Vagina (tissue), 2 donors: ENCODE measurements around the gene ARID1B. TPM values are rescaled to one million over a fixed set of nuclear protein-coding genes. Genes with fewer than 3 reads are reported as not detected.

ENCODE experiments used
- DNase-seq, 2 donors: peaks; one replicate each; pipeline ENCODE4 v3.0.0-alpha.2; 2017; ENCODE audit errors: extremely low spot score in 2 of 2
- H3K27ac ChIP-seq: fragments of 200-600 bp; sonication (generic); one replicate; pipeline ENCODE4 v1.5.1; 2019
- H3K27me3 ChIP-seq: fragments of 200-600 bp; sonication (generic); one replicate; pipeline ENCODE4 v1.5.1; 2019
- H3K36me3 ChIP-seq, 2 donors: fragments of 200-600 bp; sonication (generic); one replicate each; pipeline ENCODE4 v1.5.1; 2017 to 2019
- H3K4me1 ChIP-seq: fragments of 200-600 bp; sonication (generic); one replicate; pipeline ENCODE4 v1.5.1; 2019
- H3K4me3 ChIP-seq, 2 donors: fragments of 200-600 bp; sonication (generic); 1 replicate in 1 of 2; 2 replicates in 1 of 2; pipeline ENCODE4 v1.5.1; 2016 to 2019
- H3K9me3 ChIP-seq: fragments of 200-600 bp; sonication (generic); one replicate; pipeline ENCODE4 v1.5.1; 2019
- CTCF ChIP-seq, 3 experiments: fragments of 450-650 bp in 2 of 3; fragments of 200-600 bp in 1 of 3; sonication (generic) in 1 of 3; IDR thresholded peaks; one replicate each; pipeline ENCODE4 v1.5.1; 2017 to 2019; ENCODE audit warnings: antibody characterized with exemption in 3 of 3, mild to moderate bottlenecking in 2 of 3, moderate library complexity in 2 of 3
- POLR2A ChIP-seq, 2 donors: fragments of 450-650 bp; IDR thresholded peaks; one replicate each; pipeline ENCODE4 v1.6.1; 2017; ENCODE audit warnings: antibody characterized with exemption in 2 of 2, mild to moderate bottlenecking in 2 of 2, moderate library complexity in 2 of 2
- POLR2AphosphoS5 ChIP-seq, 2 donors: sonication (generic); formaldehyde crosslinking; IDR thresholded peaks; one replicate each; pipeline ENCODE4 v1.9.0; 2017; ENCODE audit warnings: antibody characterized with exemption in 2 of 2, mild to moderate bottlenecking in 2 of 2, low read depth in 1 of 2; ENCODE audit not compliant: insufficient read depth in 1 of 2
- intact Hi-C: fragments of 100-400 bp; cut with DNase I; formaldehyde crosslinking; loops from one replicate; pipeline ENCODE4 v1.15.1; 2023
- total RNA-seq: library from RNA; depleted of rRNA; stranded (reverse); fragments of >200 nt; gene quantifications from one replicate; pipeline ENCODE4 v1.2.3, GENCODE V29; 2016

Gene ARID1B
- total RNA-seq, 1 donor from 2014 or later: 141 TPM

DNA sequence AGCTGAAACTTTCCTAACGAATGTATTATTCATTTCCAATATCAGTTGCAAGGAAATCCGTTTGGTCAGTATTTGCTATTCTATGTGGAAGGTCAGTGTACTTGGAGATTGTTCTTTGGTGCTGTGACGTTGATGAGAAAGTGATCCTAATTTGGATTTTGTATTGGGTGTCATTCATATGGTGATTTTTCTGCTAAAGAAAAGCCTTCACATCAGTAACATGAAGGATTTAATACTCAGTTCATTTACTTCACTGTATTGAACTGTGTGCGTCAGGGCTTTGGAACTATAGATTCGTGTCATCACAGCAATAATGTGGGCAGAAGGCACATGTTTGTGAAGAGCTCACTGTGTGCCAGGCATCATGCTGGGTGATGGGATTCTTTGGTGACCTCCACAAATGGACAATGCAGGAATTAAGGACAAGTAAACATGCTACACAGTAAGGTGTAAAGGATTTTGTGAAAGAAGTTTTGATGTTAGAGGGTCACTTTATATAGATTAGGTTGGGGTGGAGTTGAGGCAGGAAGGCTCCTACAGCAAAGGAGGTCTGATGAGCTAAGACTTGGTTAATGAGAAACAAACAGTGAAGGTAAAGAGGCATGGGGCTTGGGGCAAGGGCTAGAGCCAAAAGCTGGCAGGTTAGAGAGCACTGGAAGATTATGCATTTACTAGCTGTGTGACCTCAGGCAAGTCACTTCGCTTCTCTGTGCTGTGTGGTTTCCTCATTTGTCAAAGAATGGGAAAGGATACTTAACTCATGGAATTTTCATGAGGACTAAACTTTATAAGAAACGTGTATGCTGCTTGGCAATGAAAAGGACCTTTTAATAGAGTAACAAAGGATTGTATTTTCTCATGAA is 12.1 kb downstream of the ARID1B start:
- Histone ChIP-seq H3K4me1 (peaks cover 96% of the 10 kb centered on the region), H3K9me3 (no peaks in the 10 kb centered on the region), H3K27ac (no peak overlapping the region), H3K36me3 (no peaks in the 10 kb centered on the region), H3K27me3 (no peaks in the 10 kb centered on the region), H3K4me3 (no peak overlapping the region)
- intact Hi-C loops: no loop called here
- no peak for TF ChIP-seq POLR2A (IDR thresholded peaks at IDR 0.05)
- no peak for TF ChIP-seq POLR2AphosphoS5 (IDR thresholded peaks at IDR 0.05; ENCODE audit: insufficient read depth in 1 of 2, low read depth in 1 of 2)
- TF ChIP-seq CTCF (IDR thresholded peaks at IDR 0.05): no peak
- no peak for DNase-seq

DNA sequence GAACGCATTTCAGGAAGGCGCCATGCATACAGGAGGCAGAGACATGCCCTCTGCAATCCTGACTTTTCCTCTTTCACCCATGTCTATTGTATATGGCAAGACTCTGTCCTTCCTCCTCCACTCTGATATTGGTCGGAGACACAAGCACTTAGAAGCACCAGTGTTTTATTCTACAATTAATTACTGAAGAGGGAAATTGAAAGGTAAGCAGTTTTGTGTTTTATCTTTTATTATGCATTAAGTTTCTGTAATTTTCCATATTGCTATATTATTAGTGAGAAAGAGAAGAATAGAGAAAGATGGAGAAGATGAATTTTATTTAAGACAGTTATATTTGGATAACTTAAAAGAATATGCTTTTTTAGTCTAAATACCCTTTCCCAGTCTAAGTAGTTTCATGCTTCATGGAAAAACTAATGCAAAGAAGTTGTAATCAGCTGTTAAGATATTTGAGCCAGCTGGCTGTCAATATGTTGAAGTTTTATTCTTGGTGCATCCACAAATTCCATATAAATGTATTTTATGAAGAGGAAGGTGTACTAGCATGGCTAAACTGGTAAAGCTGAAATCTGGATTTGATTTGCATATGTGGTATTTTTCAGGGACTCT is 13.6 kb downstream of the ARID1B start:
- H3K27ac ChIP-seq: no peak overlapping the region
- H3K36me3 ChIP-seq: no peaks in the 10 kb centered on the region
- intact Hi-C loops: no loop called here
- H3K4me3 ChIP-seq: no peak overlapping the region
- H3K4me1 ChIP-seq: peaks cover 95% of the 10 kb centered on the region
- H3K27me3 ChIP-seq: no peaks in the 10 kb centered on the region
- TF ChIP-seq POLR2AphosphoS5 (IDR thresholded peaks at IDR 0.05; ENCODE audit: insufficient read depth in 1 of 2, low read depth in 1 of 2): no peak
- no peak for TF ChIP-seq CTCF (IDR thresholded peaks at IDR 0.05)
- no peak for TF ChIP-seq POLR2A (IDR thresholded peaks at IDR 0.05)
- H3K9me3 ChIP-seq: no peaks in the 10 kb centered on the region
- no peak for DNase-seq

DNA sequence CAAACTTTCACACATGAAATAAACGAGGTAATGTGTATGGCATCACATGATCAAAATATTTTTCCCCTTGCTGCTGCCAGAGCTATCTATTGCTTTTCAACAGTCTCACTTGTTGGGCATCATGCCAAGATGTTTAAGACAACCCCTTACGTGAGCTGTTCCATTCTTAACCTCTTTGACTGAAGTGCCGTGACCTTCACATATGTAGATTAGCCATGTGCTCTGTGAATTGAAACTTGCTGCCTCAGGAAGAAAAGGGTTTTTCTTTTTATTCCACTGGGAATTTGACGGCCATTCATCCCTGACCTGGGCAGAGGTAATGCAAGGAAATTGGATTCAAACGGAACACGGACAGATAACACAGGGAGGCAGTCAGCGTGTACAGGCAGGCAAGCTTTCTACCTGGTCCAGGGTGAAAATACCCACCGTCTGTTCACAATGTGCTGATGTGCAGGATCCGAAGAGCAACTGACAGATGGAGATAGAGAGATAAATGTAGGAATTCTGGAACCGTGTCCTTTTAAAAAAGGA is 14.2 kb downstream of the ARID1B start:
- intact Hi-C loops: no loop called here
- no peak overlapping the region for H3K27ac ChIP-seq
- no peaks in the 10 kb centered on the region for H3K9me3 ChIP-seq
- H3K4me1 ChIP-seq: peaks cover 95% of the 10 kb centered on the region
- no peak overlapping the region for H3K4me3 ChIP-seq
- H3K36me3 ChIP-seq: no peaks in the 10 kb centered on the region
- DNase-seq: no peak
- TF ChIP-seq POLR2AphosphoS5 (IDR thresholded peaks at IDR 0.05; ENCODE audit: insufficient read depth in 1 of 2, low read depth in 1 of 2) (no peak), CTCF (IDR thresholded peaks at IDR 0.05) (no peak), POLR2A (IDR thresholded peaks at IDR 0.05) (no peak)
- no peaks in the 10 kb centered on the region for H3K27me3 ChIP-seq

GRCh38 chr6:156793200-156793599 is 16.0 kb downstream of the ARID1B start:
- no peak overlapping the region for H3K27ac ChIP-seq
- H3K9me3 ChIP-seq: no peaks in the 10 kb centered on the region
- no peaks in the 10 kb centered on the region for H3K27me3 ChIP-seq
- intact Hi-C loops: no loop called here
- no peak for DNase-seq
- no peak for TF ChIP-seq POLR2A (IDR thresholded peaks at IDR 0.05)
- no peak for TF ChIP-seq CTCF (IDR thresholded peaks at IDR 0.05)
- no peak for TF ChIP-seq POLR2AphosphoS5 (IDR thresholded peaks at IDR 0.05; ENCODE audit: insufficient read depth in 1 of 2, low read depth in 1 of 2)
- H3K4me1 ChIP-seq: peaks cover 95% of the 10 kb centered on the region
- no peak overlapping the region for H3K4me3 ChIP-seq
- H3K36me3 ChIP-seq: no peaks in the 10 kb centered on the region
